Endothelial cell of umbilical vein (primary cell): Measurements from ENCODE around the gene RANBP1. TPM values are rescaled to one million over a fixed set of nuclear protein-coding genes. Genes with fewer than 3 reads are reported as not detected.

Experiments used
- BruUV-seq: library from RNA; stranded (reverse); fragments of 400-500 nt; replicated peaks from 2 replicates; lab custom pipeline; 2021; lab: Mats Ljungman, UMichigan
- CTCF ChIA-PET: fragments of 300-600, 350-600 bp; sonication (Branson Sonifier 250); formaldehyde crosslinking; loops from one replicate; lab custom pipeline; 2021; ENCODE audit warnings: antibody characterized with exemption, inconsistent platforms; lab: Charles Lee
- POLR2A ChIA-PET: fragments of 300-600, 350-600 bp; sonication (Branson Sonifier 250); formaldehyde crosslinking; loops from one replicate; lab custom pipeline; 2021; ENCODE audit warnings: antibody characterized with exemption, inconsistent platforms; lab: Charles Lee
- DNase-seq: peaks from one replicate; pipeline ENCODE4 v3.0.0-alpha.2; 2011; ENCODE audit warnings: low read depth, low spot score
- FAIRE-seq: peaks from 2 replicates; lab custom pipeline; 2011; peaks lifted over from hg19 to GRCh38; lab: Jason Lieb, UNC
- H2AFZ ChIP-seq: 2 replicates; pipeline ENCODE4 v1.6.0; 2012; ENCODE audit warnings: low read depth, low read length, control low read depth, inconsistent platforms
- H3K27ac ChIP-seq: 2 replicates; pipeline ENCODE4 v1.5.1; 2011; ENCODE audit warnings: low read depth, mild to moderate bottlenecking, control low read depth, low read length, moderate library complexity; ENCODE audit not compliant: insufficient read depth
- H3K27me3 ChIP-seq, 2 experiments: 2 replicates each; pipeline versions ENCODE4 v1.6.0 to v1.6.1; 2011; ENCODE audit warnings: low read length in 2 of 2, mixed read lengths in 1 of 2; ENCODE audit not compliant: control insufficient read depth in 2 of 2, insufficient read depth in 2 of 2
- H3K36me3 ChIP-seq, 2 experiments: 2 replicates in 1 of 2; 3 replicates in 1 of 2; pipeline ENCODE4 v1.5.1; 2011; ENCODE audit warnings: low read length in 2 of 2, mild to moderate bottlenecking in 1 of 2, moderate library complexity in 1 of 2; ENCODE audit not compliant: control insufficient read depth in 2 of 2, insufficient read depth in 2 of 2; ENCODE audit errors: extremely low read depth in 1 of 2
- H3K4me1 ChIP-seq: 3 replicates; pipeline ENCODE4 v1.5.1; 2011; ENCODE audit warnings: mild to moderate bottlenecking, low read length; ENCODE audit not compliant: control insufficient read depth, insufficient read depth; ENCODE audit errors: extremely low read depth
- H3K4me2 ChIP-seq: 2 replicates; pipeline ENCODE4 v1.6.1; 2011; ENCODE audit warnings: low read length, control low read depth, mixed read lengths; ENCODE audit not compliant: insufficient read depth
- H3K4me3 ChIP-seq, 3 experiments: fragments of 200-600 bp in 1 of 3; sonication (generic), shearing (Covaris generic) in 1 of 3; replicated peaks in 1 of 3; 2 replicates each; pipeline ENCODE4 v1.5.1; 2011 to 2016; ENCODE audit warnings: control low read depth in 3 of 3, low read length in 3 of 3, mild to moderate bottlenecking in 2 of 3, inconsistent platforms in 1 of 3, low read depth in 1 of 3, moderate library complexity in 1 of 3; ENCODE audit not compliant: insufficient read depth in 1 of 3
- H3K79me2 ChIP-seq: 2 replicates; pipeline ENCODE4 v1.6.0; 2012; ENCODE audit warnings: low read length, inconsistent platforms; ENCODE audit not compliant: control insufficient read depth, insufficient read depth
- H3K9ac ChIP-seq: replicated peaks from 2 replicates; pipeline ENCODE3; 2011; ENCODE audit warnings: low read length, control low read depth; ENCODE audit not compliant: insufficient read depth; ENCODE audit errors: extremely low read depth
- H3K9me1 ChIP-seq: replicated peaks from 3 replicates; pipeline ENCODE4 v1.6.0; 2011; ENCODE audit warnings: mild to moderate bottlenecking, low read length; ENCODE audit not compliant: control insufficient read depth, insufficient read depth; ENCODE audit errors: extremely low read depth
- H3K9me3 ChIP-seq: replicated peaks from 2 replicates; pipeline ENCODE4 v1.5.1; 2012; ENCODE audit warnings: low read length, inconsistent platforms; ENCODE audit not compliant: control insufficient read depth, insufficient read depth
- H4K20me1 ChIP-seq: replicated peaks from 2 replicates; pipeline ENCODE3; 2011; ENCODE audit warnings: mild to moderate bottlenecking, low read length; ENCODE audit not compliant: control insufficient read depth, insufficient read depth; ENCODE audit errors: extremely low read depth
- EZH2 ChIP-seq: IDR thresholded peaks from 2 replicates; pipeline ENCODE4 v1.6.1; 2012; ENCODE audit warnings: borderline replicate concordance, low read depth, mild to moderate bottlenecking, moderate library complexity, low read length, inconsistent platforms; ENCODE audit not compliant: severe bottlenecking
- FOS ChIP-seq: IDR thresholded peaks from 2 replicates; pipeline ENCODE4 v1.6.1; 2011; ENCODE audit warnings: mild to moderate bottlenecking, low read length, moderate library complexity, borderline replicate concordance; ENCODE audit not compliant: insufficient read depth
- GATA2 ChIP-seq: IDR thresholded peaks from 2 replicates; pipeline ENCODE4 v1.7.0; 2011; ENCODE audit warnings: low read depth, mild to moderate bottlenecking, moderate library complexity, mixed read lengths, low read length; ENCODE audit not compliant: insufficient read length, insufficient read depth
- JUN ChIP-seq: IDR thresholded peaks from 2 replicates; pipeline ENCODE4 v1.6.1; 2011; ENCODE audit warnings: borderline replicate concordance, low read depth; ENCODE audit not compliant: insufficient read length, insufficient read depth
- MYC ChIP-seq: IDR thresholded peaks from one replicate; pipeline ENCODE4 v1.6.1; 2011; ENCODE audit warnings: mild to moderate bottlenecking, low read depth, low read length
- POLR2A ChIP-seq: IDR thresholded peaks from 2 replicates; pipeline ENCODE4 v1.6.1; 2012; ENCODE audit warnings: low read depth, mild to moderate bottlenecking, control low read depth, low read length
- POLR2AphosphoS5 ChIP-seq: IDR thresholded peaks from 2 replicates; pipeline ENCODE4 v1.6.1; 2012; ENCODE audit warnings: low read depth, mild to moderate bottlenecking, control low read depth, low read length, moderate library complexity; ENCODE audit not compliant: insufficient read depth
- dilution Hi-C: fragments of 300-500 bp; cut with MboI; formaldehyde crosslinking; loops from one replicate; pipeline ENCODE4 v1.15.0; 2019; ENCODE audit warnings: low sequenced_read_pairs; ENCODE audit not compliant: extremely low pct_ligation_motif_present
- intact Hi-C: fragments of 100-400 bp; cut with micrococcal nuclease; formaldehyde crosslinking; loops from one replicate; pipeline ENCODE4 v1.10.0; 2022
- polyA plus RNA-seq, 4 experiments: library from polyadenylated mRNA; depleted of rRNA in 3 of 4; stranded (reverse) in 3 of 4; unstranded in 1 of 4; fragments of >200 nt; gene quantifications; 2 replicates each; pipeline versions ENCODE4 v1.2.1 to v1.2.3, GENCODE V29; 2011 to 2012; ENCODE audit warnings: missing spikeins in 1 of 4
- total RNA-seq: library from RNA; stranded (reverse); gene quantifications from 2 replicates; pipeline ENCODE4 v1.2.3, GENCODE V29; 2021
- TF ChIP-seq, protein P1 (sequence below): IDR thresholded peaks from 2 replicates; pipeline ENCODE4 v1.6.1; 2011; ENCODE audit not compliant: insufficient read depth, insufficient read length
- TF ChIP-seq, protein P2 (sequence below), 2 donors: IDR thresholded peaks; 1 replicate in 1 of 2; 2 replicates in 1 of 2; pipeline ENCODE4 v1.5.1; 2011; ENCODE audit warnings: low read length in 2 of 2, mild to moderate bottlenecking in 2 of 2, moderate library complexity in 2 of 2, control low read depth in 1 of 2, inconsistent platforms in 1 of 2, low read depth in 1 of 2; ENCODE audit not compliant: insufficient read depth in 1 of 2; ENCODE audit errors: extremely low read depth in 1 of 2

Gene RANBP1
- total and polyA plus RNA-seq, 2 donors (not counting 3 experiments of a cell fraction or from before 2014, with no cell fraction given) = 228 to 247 TPM

DNA sequence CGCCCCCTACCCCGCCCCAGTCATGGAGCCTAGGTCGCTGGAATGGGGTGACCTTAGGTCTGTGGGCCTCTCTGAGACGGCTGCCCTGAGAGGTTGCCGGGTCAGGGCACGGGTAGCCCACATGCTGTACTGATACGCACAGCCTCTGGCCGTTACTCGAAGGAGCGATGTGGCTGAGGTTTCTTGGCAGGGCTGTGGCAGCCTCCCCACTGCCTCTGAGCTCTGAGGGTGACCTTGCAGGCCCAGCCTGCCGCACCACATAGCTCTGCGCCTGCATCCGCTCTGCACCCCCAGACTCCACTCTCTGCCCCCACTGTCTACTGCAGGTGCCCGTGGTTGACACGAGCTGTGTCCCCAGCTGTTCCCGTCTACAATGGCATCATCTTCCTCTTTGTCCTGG lies 23.0 kb downstream of the RANBP1 start:
- no peak overlapping the region for H3K4me3 ChIP-seq
- no peak for DNase-seq
- H3K9ac ChIP-seq = no peak overlapping the region
- no peaks in the 10 kb centered on the region for H3K9me3 ChIP-seq
- BruUV-seq = no TSS peak
- ChIA-PET POLR2A (no interaction called here), CTCF (no interaction called here)
- no peak for TF ChIP-seq FOS
- TF ChIP-seq EZH2 = no peak
- no peak for TF ChIP-seq JUN
- no peak for TF ChIP-seq POLR2AphosphoS5
- TF ChIP-seq, protein P1, sequence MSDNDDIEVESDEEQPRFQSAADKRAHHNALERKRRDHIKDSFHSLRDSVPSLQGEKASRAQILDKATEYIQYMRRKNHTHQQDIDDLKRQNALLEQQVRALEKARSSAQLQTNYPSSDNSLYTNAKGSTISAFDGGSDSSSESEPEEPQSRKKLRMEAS = no peak
- TF ChIP-seq POLR2A = no peak
- TF ChIP-seq GATA2 = no peak
- TF ChIP-seq, protein P2, sequence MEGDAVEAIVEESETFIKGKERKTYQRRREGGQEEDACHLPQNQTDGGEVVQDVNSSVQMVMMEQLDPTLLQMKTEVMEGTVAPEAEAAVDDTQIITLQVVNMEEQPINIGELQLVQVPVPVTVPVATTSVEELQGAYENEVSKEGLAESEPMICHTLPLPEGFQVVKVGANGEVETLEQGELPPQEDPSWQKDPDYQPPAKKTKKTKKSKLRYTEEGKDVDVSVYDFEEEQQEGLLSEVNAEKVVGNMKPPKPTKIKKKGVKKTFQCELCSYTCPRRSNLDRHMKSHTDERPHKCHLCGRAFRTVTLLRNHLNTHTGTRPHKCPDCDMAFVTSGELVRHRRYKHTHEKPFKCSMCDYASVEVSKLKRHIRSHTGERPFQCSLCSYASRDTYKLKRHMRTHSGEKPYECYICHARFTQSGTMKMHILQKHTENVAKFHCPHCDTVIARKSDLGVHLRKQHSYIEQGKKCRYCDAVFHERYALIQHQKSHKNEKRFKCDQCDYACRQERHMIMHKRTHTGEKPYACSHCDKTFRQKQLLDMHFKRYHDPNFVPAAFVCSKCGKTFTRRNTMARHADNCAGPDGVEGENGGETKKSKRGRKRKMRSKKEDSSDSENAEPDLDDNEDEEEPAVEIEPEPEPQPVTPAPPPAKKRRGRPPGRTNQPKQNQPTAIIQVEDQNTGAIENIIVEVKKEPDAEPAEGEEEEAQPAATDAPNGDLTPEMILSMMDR (IDR thresholded peaks at IDR 0.05; ENCODE audit: extremely low read depth in 1 of 2, insufficient read depth in 1 of 2, low read depth in 1 of 2, low read length in 2 of 2) = no peak
- TF ChIP-seq MYC = no peak
- no peak for FAIRE-seq
- H3K79me2 ChIP-seq = peaks cover 45% of the 10 kb centered on the region
- no peaks in the 10 kb centered on the region for H3K27me3 ChIP-seq
- H3K4me2 ChIP-seq = no peak overlapping the region
- dilution Hi-C loops (no loop called here), intact Hi-C loops (no loop called here)
- no peaks in the 10 kb centered on the region for H4K20me1 ChIP-seq
- peaks cover 3 to 12% of the 10 kb centered on the region in 2 experiments for H3K36me3 ChIP-seq
- H2AFZ ChIP-seq = no peak overlapping the region
- H3K9me1 ChIP-seq = no peaks in the 10 kb centered on the region
- no peaks in the 10 kb centered on the region for H3K4me1 ChIP-seq
- H3K27ac ChIP-seq = no peak overlapping the region
